GM12892 (cell line): ENCODE data around the gene ZNF564.

Source experiments
- POLR2A ChIP-seq: IDR thresholded peaks from 2 replicates; pipeline ENCODE4 v1.6.1; 2011; ENCODE audit warnings: low read depth, low read length, control low read depth
- TAF1 ChIP-seq: IDR thresholded peaks from 2 replicates; pipeline ENCODE4 v1.6.1; 2011; ENCODE audit warnings: low read depth, mild to moderate bottlenecking, control low read depth, low read length, borderline replicate concordance

DNA sequence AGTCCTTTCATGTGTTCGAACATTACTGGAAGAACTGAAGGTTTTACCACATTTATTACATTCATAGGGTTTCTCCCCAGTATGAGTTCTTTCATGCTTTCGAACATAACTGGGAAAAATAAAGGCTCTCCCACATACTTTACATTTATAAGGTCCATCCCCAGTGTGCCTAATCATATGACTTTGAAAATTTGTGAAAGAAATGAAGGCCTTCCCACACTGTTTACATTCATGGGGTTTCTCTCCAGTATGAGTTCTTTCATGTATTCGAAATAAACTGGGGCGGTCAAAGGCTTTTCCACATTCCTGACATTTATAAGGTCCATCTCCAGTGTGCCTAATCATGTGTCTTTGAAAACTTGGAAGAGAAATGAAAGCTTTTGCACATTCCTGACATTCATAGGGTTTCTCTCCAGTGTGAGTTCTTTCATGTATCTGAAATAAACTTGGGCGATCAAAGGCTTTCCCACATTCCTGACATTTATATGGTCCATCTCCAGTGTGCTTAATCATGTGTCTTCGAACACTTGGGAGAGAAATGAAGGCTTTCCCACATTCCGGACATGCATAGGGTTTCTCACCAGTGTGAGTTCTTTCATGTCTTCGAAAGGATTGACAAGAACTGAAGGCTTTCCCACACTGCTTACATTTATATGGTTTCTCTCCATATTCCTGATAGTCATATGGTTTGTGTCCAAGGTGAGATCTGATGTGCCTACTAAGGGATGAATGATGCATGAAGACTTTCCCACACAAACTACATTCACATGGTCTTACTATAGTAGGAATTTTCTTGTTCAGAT lies 24.0 kb downstream of the ZNF564 start:
- TF ChIP-seq POLR2A = no peak
- TF ChIP-seq TAF1 = no peak
